Ishikawa (cell line): Measurements from ENCODE around the gene SLC4A3.

Experiments used
- CEBPB ChIP-seq: IDR thresholded peaks from 2 replicates; pipeline ENCODE4 v1.6.1; 2012
- CREB1 ChIP-seq: IDR thresholded peaks from 2 replicates; pipeline ENCODE4 v1.6.1; 2012; ENCODE audit warnings: low read depth
- EGR1 ChIP-seq: IDR thresholded peaks from 2 replicates; pipeline ENCODE4 v1.6.1; 2012
- EP300 ChIP-seq: IDR thresholded peaks from 2 replicates; pipeline ENCODE4 v1.6.1; 2012; ENCODE audit warnings: borderline replicate concordance
- FOXM1 ChIP-seq: IDR thresholded peaks from 2 replicates; pipeline ENCODE4 v1.6.1; 2012; ENCODE audit warnings: low read depth, borderline replicate concordance
- NFIC ChIP-seq: IDR thresholded peaks from 2 replicates; pipeline ENCODE4 v1.6.1; 2012
- RAD21 ChIP-seq: IDR thresholded peaks from 2 replicates; pipeline ENCODE4 v1.6.1; 2012; ENCODE audit warnings: low read depth
- TAF1 ChIP-seq: IDR thresholded peaks from 2 replicates; pipeline ENCODE4 v1.6.1; 2012; ENCODE audit warnings: low read depth, mild to moderate bottlenecking
- TCF12 ChIP-seq: IDR thresholded peaks from 2 replicates; pipeline ENCODE4 v1.6.1; 2012; ENCODE audit warnings: low read depth
- TEAD4 ChIP-seq: IDR thresholded peaks from 2 replicates; pipeline ENCODE4 v1.6.1; 2012
- USF1 ChIP-seq: IDR thresholded peaks from 2 replicates; pipeline ENCODE4 v1.6.1; 2012
- YY1 ChIP-seq: IDR thresholded peaks from 2 replicates; pipeline ENCODE4 v1.6.1; 2012; ENCODE audit warnings: low read depth
- ZBTB7A ChIP-seq: IDR thresholded peaks from 2 replicates; pipeline ENCODE4 v1.6.1; 2012; ENCODE audit warnings: low read depth
- TF ChIP-seq, protein P1 (sequence below): IDR thresholded peaks from 2 replicates; pipeline ENCODE4 v1.6.1; 2012
- TF ChIP-seq, protein P2 (sequence below): IDR thresholded peaks from 2 replicates; pipeline ENCODE4 v1.6.1; 2012; ENCODE audit warnings: low read depth, mild to moderate bottlenecking

SLC4A3 gene

DNA sequence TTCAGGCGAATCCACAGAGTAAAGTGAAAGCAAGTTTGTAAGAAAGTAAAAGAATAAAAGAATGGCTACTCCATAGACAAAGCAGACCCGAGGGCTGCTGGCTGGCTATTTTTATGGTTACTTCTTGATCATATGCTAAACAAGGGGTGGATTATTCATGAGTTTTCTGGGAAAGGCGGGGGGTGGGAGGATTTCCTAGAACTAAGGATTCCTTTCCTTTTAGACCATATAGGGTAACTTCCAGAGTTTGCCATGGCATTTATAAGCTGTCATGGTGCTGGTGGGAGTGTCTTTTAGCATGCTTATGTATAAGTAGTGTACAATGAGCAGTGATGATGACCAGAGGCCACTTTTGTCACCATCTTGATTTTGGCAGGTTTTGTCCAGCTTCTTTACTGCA lies 59.8 kb downstream of the SLC4A3 start:
- TF ChIP-seq CEBPB (no peak), RAD21 (no peak), EGR1 (no peak), FOXM1 (no peak), TEAD4 (no peak), ZBTB7A (no peak), TCF12 (no peak), TAF1 (no peak), CREB1 (no peak), YY1 (no peak)
- TF ChIP-seq, protein P1, sequence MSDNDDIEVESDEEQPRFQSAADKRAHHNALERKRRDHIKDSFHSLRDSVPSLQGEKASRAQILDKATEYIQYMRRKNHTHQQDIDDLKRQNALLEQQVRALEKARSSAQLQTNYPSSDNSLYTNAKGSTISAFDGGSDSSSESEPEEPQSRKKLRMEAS, result no peak
- TF ChIP-seq, protein P2, sequence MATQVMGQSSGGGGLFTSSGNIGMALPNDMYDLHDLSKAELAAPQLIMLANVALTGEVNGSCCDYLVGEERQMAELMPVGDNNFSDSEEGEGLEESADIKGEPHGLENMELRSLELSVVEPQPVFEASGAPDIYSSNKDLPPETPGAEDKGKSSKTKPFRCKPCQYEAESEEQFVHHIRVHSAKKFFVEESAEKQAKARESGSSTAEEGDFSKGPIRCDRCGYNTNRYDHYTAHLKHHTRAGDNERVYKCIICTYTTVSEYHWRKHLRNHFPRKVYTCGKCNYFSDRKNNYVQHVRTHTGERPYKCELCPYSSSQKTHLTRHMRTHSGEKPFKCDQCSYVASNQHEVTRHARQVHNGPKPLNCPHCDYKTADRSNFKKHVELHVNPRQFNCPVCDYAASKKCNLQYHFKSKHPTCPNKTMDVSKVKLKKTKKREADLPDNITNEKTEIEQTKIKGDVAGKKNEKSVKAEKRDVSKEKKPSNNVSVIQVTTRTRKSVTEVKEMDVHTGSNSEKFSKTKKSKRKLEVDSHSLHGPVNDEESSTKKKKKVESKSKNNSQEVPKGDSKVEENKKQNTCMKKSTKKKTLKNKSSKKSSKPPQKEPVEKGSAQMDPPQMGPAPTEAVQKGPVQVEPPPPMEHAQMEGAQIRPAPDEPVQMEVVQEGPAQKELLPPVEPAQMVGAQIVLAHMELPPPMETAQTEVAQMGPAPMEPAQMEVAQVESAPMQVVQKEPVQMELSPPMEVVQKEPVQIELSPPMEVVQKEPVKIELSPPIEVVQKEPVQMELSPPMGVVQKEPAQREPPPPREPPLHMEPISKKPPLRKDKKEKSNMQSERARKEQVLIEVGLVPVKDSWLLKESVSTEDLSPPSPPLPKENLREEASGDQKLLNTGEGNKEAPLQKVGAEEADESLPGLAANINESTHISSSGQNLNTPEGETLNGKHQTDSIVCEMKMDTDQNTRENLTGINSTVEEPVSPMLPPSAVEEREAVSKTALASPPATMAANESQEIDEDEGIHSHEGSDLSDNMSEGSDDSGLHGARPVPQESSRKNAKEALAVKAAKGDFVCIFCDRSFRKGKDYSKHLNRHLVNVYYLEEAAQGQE, result no peak

DNA sequence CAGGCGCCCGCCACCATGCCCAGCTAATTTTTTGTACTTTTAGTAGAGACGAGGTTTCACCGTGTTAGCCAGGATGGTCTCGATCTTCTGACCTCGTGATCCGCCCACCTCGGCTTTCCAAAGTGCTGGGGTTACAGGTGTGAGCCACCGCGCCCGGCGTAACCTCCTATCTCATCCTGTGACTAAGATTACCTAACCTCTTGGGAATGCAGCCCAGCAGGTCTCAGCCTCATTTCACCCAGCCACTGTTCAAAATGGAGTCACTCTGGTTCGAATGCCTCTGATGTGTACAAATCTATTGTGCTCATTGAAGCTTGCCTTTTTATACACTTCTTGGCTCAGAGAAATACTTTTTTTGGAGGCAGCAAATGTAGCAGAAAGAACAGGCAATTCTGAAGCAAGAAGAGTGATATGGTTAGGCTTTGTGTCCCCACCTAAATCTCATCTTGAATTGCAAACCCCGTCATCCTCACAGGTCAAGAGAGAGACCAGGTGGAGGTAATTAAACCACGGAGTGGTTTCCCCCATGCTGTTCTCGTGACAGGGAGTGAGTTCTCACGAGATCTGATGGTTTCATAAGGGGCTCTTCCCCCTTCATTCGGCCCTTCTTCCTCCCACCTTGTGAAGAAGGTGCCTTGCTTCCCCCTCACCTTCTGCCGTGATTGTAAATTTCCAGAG lies 60.6 kb downstream of the SLC4A3 start:
- TF ChIP-seq CREB1 (no peak), EP300 (peak; percentile 28; the same call in 1 of the 2 replicates), EGR1 (no peak), YY1 (peak; percentile 81), TEAD4 (peak; percentile 66), RAD21 (no peak), TCF12 (0 out of 2 replicates have a peak, but pooled peaks have one; percentile 13), ZBTB7A (no peak)
- TF ChIP-seq, protein P1, result peak; percentile 30; the same call in 1 of the 2 replicates

DNA sequence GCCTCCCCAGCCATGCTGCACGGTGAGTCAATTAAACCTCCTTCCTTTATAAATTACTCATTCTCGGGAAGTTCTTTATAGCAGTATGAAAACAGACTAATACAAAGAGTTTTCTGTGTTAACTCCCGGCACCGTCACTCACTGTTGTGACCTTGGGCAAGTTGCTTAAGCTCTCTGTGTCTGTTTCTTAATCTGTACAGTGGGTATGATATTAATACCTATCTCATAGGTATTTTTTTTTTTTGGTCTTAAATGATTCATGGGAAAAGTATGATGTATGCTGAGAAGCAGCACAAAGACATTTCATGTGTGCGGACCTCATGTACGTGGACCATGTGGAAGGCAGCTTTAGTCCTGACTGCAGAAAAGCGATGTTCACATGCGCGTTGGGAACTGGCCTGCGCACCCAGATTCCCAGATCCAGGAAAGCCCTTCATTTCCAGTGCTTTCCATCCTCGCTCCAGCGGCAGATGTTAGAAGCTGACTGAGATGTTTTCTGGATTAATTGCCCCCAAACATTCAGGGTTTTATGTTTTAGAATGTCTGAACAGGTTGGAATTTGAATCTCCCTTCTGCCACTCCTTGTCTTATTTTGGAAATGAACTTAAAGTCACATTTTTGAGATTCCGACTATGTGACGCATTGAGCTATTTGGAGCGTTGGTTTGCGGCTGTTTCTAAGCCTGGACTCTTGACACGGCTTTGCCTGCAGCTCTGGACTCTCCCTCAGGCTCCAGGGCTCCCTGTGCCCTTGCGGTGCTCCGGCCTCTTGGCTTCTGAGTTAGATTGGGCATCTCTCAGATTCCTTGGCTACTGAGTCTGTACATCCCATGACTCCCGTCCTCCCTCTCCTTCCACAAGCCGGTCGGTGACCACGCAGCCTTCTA lies 61.4 kb downstream of the SLC4A3 start:
- TF ChIP-seq TAF1, result no peak
- TF ChIP-seq CREB1, result no peak
- TF ChIP-seq, protein P1, result no peak
- no peak for TF ChIP-seq CEBPB
- TF ChIP-seq TCF12, result no peak
- no peak for TF ChIP-seq FOXM1
- TF ChIP-seq USF1, result no peak
- TF ChIP-seq EP300, result no peak
- no peak for TF ChIP-seq TEAD4
- TF ChIP-seq EGR1, result no peak
- TF ChIP-seq YY1, result no peak
- TF ChIP-seq RAD21, result no peak
- TF ChIP-seq, protein P2, result no peak
- no peak for TF ChIP-seq NFIC

GRCh38 chr2:219689676-219690628 lies 62.5 kb downstream of the SLC4A3 start:
- TF ChIP-seq RAD21, result peak; percentile 81
- TF ChIP-seq, protein P1, result no peak

- TF ChIP-seq CEBPB (no peak), ZBTB7A (no peak)
- TF ChIP-seq, protein P1, result no peak
Measured at GRCh38 chr2:219691571-219691970, 64.1 kb downstream of the SLC4A3 start.
